Spinal cord (tissue), 10 donors: Measurements from ENCODE around the gene STK32B. TPM values are rescaled to one million over a fixed set of nuclear protein-coding genes. Genes with fewer than 3 reads are reported as not detected.
A peak's percentile ranks its signal among the peaks of the same experiment; 100 is the strongest.

Source experiments
- DNase-seq, 6 donors: peaks; one replicate each; pipeline versions ENCODE4 v3.0.0 to v3.0.0-alpha.2; 2013 to 2015; ENCODE audit warnings: low spot score in 6 of 6, low read depth in 4 of 6
- H3K27ac ChIP-seq: one replicate; pipeline ENCODE4 v1.5.1; 2013; ENCODE audit warnings: low read depth, low read length, control low read depth
- H3K27me3 ChIP-seq: one replicate; pipeline ENCODE4 v1.6.1; 2013; ENCODE audit warnings: low read length; ENCODE audit not compliant: control insufficient read depth, insufficient read depth
- H3K36me3 ChIP-seq: one replicate; pipeline ENCODE4 v1.6.1; 2013; ENCODE audit warnings: low read length; ENCODE audit not compliant: control insufficient read depth, insufficient read depth
- H3K4me1 ChIP-seq: one replicate; pipeline ENCODE4 v1.6.1; 2013; ENCODE audit warnings: low read length; ENCODE audit not compliant: control insufficient read depth, insufficient read depth
- H3K4me3 ChIP-seq: one replicate; pipeline ENCODE4 v1.5.1; 2013; ENCODE audit warnings: low read depth, low read length, control low read depth
- H3K9me3 ChIP-seq: one replicate; pipeline ENCODE4 v1.6.1; 2013; ENCODE audit warnings: low read length; ENCODE audit not compliant: control insufficient read depth, insufficient read depth
- WGBS: methylation state at CpG from one replicate; pipeline ENCODE4 v1.1.5; 2013; ENCODE audit warnings: missing lambda C conversion rate; ENCODE audit not compliant: insufficient coverage; 5-methylcytosine and 5-hydroxymethylcytosine counted together
- polyA plus RNA-seq, 2 donors: library from polyadenylated mRNA; unstranded; fragments of 120-200 nt; gene quantifications; one replicate each; pipeline ENCODE4 v1.2.1, GENCODE V29; 2013; ENCODE audit not compliant: insufficient read length in 2 of 2
- total RNA-seq, 2 donors: library from RNA; depleted of rRNA in 1 of 2; stranded (reverse); fragments of 120-200 nt in 1 of 2; fragments of >200 nt in 1 of 2; gene quantifications; one replicate each; pipeline versions ENCODE4 v1.2.3 to v1.2.4, GENCODE V29; 2013 to 2014
- donor health status: healthy.

Gene STK32B
- total and polyA plus RNA-seq, 4 donors, result 7.0 to 25.6 (median 19.0) TPM

- H3K36me3 ChIP-seq, result no peaks in the 10 kb centered on the region
- H3K27ac ChIP-seq, result no peak overlapping the region
- no peaks in the 10 kb centered on the region for H3K27me3 ChIP-seq
- 90% methylated on average over 2 of the region's 2 CpGs for WGBS
- no peak overlapping the region for H3K4me3 ChIP-seq
- no peaks in the 10 kb centered on the region for H3K9me3 ChIP-seq
- no peak for DNase-seq
- no peaks in the 10 kb centered on the region for H3K4me1 ChIP-seq
These were observed 38.3 kb upstream of the STK32B start for GRCh38 chr4:5012958-5013357.

- DNase-seq, result no peak
- Histone ChIP-seq H3K27ac (no peak overlapping the region), H3K9me3 (no peaks in the 10 kb centered on the region), H3K4me1 (peaks cover 2% of the 10 kb centered on the region), H3K27me3 (no peaks in the 10 kb centered on the region), H3K36me3 (no peaks in the 10 kb centered on the region), H3K4me3 (no peak overlapping the region)
- WGBS, result 87% methylated on average over 2 of the region's 7 CpGs
These were observed 37.1 kb upstream of the STK32B start for GRCh38 chr4:5014007-5014682.

DNA sequence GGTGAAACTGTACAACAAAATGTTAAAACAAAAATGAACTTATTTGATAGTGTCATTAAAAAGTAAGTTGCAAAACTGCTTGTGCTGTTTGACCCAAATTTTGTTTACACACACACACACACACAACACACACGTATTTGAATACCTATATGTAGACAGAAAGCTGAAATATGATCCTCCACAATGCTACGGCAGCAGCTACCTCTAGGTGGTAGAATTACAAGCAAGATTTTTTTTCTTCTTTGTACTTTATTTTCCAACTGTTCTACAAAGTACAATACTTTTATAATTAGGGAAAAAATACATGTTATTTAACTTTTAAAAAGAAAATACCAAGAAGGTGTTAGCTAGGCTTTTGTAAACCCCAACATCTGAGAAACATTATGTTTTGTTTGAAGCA, 33.2 kb upstream of the STK32B start:
- whole genome bisulfite sequencing, result no CpG with 5 or more reads among the region's 2 CpGs
- DNase-seq, result no peak
- peaks cover 5% of the 10 kb centered on the region for H3K27me3 ChIP-seq
- peaks cover 10% of the 10 kb centered on the region for H3K4me1 ChIP-seq
- no peak overlapping the region for H3K4me3 ChIP-seq
- no peak overlapping the region for H3K27ac ChIP-seq
- H3K9me3 ChIP-seq, result peaks cover 2% of the 10 kb centered on the region
- H3K36me3 ChIP-seq, result no peaks in the 10 kb centered on the region

- DNase-seq, result no peak
- no peak overlapping the region for H3K27ac ChIP-seq
- H3K4me3 ChIP-seq, result no peak overlapping the region
- peaks cover 5% of the 10 kb centered on the region for H3K27me3 ChIP-seq
- peaks cover 2% of the 10 kb centered on the region for H3K9me3 ChIP-seq
- H3K4me1 ChIP-seq, result peaks cover 10% of the 10 kb centered on the region
- H3K36me3 ChIP-seq, result no peaks in the 10 kb centered on the region
- WGBS, result 29% methylated on average over 3 of the region's 6 CpGs
These were observed 32.7 kb upstream of the STK32B start for GRCh38 chr4:5018603-5019002.

- H3K9me3 ChIP-seq, result peaks cover 2% of the 10 kb centered on the region
- WGBS, result 9% methylated on average over 28 of the region's 28 CpGs
- H3K36me3 ChIP-seq, result no peaks in the 10 kb centered on the region
- H3K4me1 ChIP-seq, result peaks cover 10% of the 10 kb centered on the region
- peak in 2 of 6 donors; percentile 19 to 26 for DNase-seq
- H3K27ac ChIP-seq, result no peak within 1 kb of the TSS
- H3K27me3 ChIP-seq, result peaks cover 5% of the 10 kb centered on the region
- H3K4me3 ChIP-seq, result peak within 1 kb of the TSS; percentile 26
These were observed 32.0 kb upstream of the STK32B start, which contains the start of gene CYTL1 for GRCh38 chr4:5019274-5019673. CYTL1 (minus strand) TSS chr4:5019458; CDS start chr4:5019445, 13 bp downstream.

DNA sequence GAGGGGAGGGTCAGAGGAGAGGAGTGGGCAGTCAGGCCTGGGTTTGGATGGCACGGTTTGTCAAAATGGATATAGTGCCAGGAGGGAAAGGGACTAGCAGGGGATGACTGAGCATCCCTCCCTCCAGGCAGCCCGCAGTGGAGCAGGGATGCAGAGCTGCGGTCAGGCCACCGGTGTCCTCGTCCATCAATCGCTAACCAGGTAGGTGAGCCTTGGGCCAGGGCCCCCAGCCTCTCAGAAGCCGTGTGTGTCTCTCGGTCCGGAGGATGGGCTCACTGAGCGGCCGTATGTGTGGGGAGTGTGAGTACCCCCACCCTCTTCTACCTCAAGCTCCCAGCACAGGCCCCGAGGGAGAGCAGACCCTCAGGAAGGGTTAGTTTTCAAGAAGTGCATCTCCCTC, 31.5 kb upstream of the STK32B start:
- WGBS, result 73% methylated on average over 7 of the region's 12 CpGs
- DNase-seq, result no peak
- Histone ChIP-seq H3K27me3 (peaks cover 5% of the 10 kb centered on the region), H3K4me1 (peaks cover 10% of the 10 kb centered on the region), H3K4me3 (no peak overlapping the region), H3K27ac (no peak overlapping the region), H3K36me3 (no peaks in the 10 kb centered on the region), H3K9me3 (peaks cover 2% of the 10 kb centered on the region)

GRCh38 chr4:5020341-5020740, 30.9 kb upstream of the STK32B start:
- DNase-seq, result no peak
- H3K4me1 ChIP-seq, result peaks cover 10% of the 10 kb centered on the region
- H3K36me3 ChIP-seq, result no peaks in the 10 kb centered on the region
- peaks cover 5% of the 10 kb centered on the region for H3K27me3 ChIP-seq
- no peak overlapping the region for H3K4me3 ChIP-seq
- H3K9me3 ChIP-seq, result peaks cover 2% of the 10 kb centered on the region
- 92% methylated on average over 1 of the region's 1 CpG for WGBS
- no peak overlapping the region for H3K27ac ChIP-seq

DNA sequence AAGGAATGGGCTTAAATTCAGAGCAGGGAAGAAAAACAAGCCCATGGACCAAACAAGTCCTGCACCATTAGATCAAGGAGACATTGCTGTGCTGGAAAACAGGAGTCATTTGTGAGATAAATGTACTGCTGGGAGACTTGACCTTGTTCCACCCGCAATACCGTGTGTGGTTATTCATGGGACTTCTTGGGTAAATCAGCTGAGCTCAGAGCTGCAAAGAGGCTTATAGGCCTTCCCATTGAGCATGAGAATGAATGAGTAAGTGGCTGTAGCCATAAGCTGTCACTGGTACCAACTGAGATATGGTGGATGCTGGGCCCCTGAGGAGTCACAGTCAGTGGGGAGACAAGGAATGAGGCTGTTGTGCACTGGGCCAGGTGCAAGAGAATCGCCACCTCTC, 29.7 kb upstream of the STK32B start:
- 63% methylated on average over 2 of the region's 3 CpGs for WGBS
- Histone ChIP-seq H3K27me3 (peaks cover 5% of the 10 kb centered on the region), H3K27ac (no peak overlapping the region), H3K9me3 (peaks cover 2% of the 10 kb centered on the region), H3K4me3 (no peak overlapping the region), H3K36me3 (no peaks in the 10 kb centered on the region), H3K4me1 (peaks cover 10% of the 10 kb centered on the region)
- DNase-seq, result peak in 1 of 6 donors; percentile 3

DNA sequence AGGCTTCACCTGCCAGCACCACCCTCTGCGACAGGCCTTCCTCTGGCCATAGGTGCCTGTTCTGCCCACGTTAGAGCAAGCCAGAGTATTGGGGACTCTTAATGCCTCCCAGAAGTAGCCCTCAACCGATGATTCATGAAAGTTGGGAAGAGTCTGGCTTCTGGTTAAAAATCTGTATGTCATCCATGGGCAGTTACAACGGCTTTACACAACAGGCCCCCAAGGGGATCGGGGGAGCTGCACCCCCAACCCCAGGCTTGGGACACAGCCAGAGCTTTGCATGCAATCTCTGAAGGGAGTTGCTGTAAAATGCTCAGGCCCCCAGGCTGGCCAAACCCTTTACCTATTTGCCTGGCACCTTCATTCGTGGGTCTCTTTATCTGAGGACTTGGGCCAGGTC, 26.6 kb upstream of the STK32B start:
- no peak overlapping the region for H3K27ac ChIP-seq
- H3K9me3 ChIP-seq, result peaks cover 2% of the 10 kb centered on the region
- WGBS, result 84% methylated on average over 4 of the region's 6 CpGs
- peaks cover 4% of the 10 kb centered on the region for H3K27me3 ChIP-seq
- no peak overlapping the region for H3K4me3 ChIP-seq
- DNase-seq, result no peak
- peaks cover 4% of the 10 kb centered on the region for H3K4me1 ChIP-seq
- H3K36me3 ChIP-seq, result no peaks in the 10 kb centered on the region

- no peak overlapping the region for H3K4me3 ChIP-seq
- no peak overlapping the region for H3K27ac ChIP-seq
- H3K36me3 ChIP-seq, result no peaks in the 10 kb centered on the region
- no peak for DNase-seq
- no peaks in the 10 kb centered on the region for H3K4me1 ChIP-seq
- H3K9me3 ChIP-seq, result peaks cover 2% of the 10 kb centered on the region
- H3K27me3 ChIP-seq, result no peaks in the 10 kb centered on the region
- WGBS, result no CpG with 5 or more reads among the region's 3 CpGs
These were observed 24.9 kb upstream of the STK32B start for GRCh38 chr4:5026371-5026770.
